ENCODE results near the gene PROC. TPM values are rescaled to one million over a fixed set of nuclear protein-coding genes. Genes with fewer than 3 reads are reported as not detected.
A peak's percentile ranks its signal among the peaks of the same experiment; 100 is the strongest.

Gene PROC
- total RNA-seq, 2 experiments from 2014 or later, result 0.41 to 0.59 TPM

DNA sequence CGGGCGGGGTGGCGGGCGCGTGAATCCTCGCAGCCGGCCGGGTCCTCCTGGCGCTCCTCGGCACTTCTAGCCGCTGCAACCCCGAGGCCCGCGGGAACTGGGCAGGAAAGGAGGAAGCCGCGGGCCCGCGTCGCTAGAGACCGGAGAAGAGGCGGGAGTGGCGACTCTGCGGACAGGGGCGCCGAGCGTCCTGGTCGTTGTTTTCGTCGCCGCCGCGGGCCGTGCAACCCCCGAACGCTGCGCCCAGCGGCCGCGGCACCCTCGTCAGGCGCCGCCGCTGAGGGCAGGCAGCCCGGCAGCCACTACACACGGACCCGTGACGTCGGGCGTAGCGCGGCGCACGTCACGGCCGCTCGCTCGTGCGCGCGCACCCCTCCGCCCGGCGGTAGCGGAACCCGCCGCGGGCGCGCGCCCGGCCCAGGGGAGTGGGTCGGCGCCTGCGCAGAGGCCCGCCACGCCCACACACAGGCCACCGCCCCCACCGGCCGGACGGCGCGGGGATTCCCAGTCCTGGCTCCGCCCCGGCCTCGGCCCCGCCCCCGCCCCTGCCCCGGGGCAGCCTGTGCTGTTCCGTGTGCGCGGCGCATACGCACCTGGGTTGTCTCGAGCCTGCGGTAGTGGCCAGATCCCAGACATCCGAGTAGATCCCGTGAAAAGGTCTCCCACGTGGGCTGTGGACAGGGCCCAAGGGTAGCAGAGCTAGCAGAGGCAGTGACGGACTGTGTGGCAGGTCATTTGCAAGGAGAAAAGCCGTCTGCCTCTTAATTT is 30.4 kb upstream of the PROC start, which contains the start of gene MAP3K2:
MAP3K2 (minus strand) TSS at position 321 of the 768 bp plus-strand sequence. CDS start 44,846 bp downstream, outside the sequence.
- Histone ChIP-seq H2AFZ (ENCODE audit: low read length) (peak within 1 kb of the TSS; percentile 59; the same call in 1 of the 2 replicates), H3K79me2 (ENCODE audit: insufficient read depth, low read depth, low read length) (peaks cover 58% of the 10 kb centered on the region), H4K20me1 (ENCODE audit: insufficient read depth, low read length) (peaks cover 20% of the 10 kb centered on the region), H3K9me2 (ENCODE audit: insufficient read depth, low read length) (no peaks in the 10 kb centered on the region), H3K27ac (ENCODE audit: low read depth, low read length, poor library complexity, severe bottlenecking) (peak within 1 kb of the TSS; percentile 98), H3K4me3 (ENCODE audit: low read depth, low read length, poor library complexity, severe bottlenecking) (peak within 1 kb of the TSS; percentile 95), H3K4me2 (ENCODE audit: low read length) (peak within 1 kb of the TSS; percentile 100), H3K36me3 (ENCODE audit: insufficient read depth, low read length) (peaks cover 32% of the 10 kb centered on the region), H3K4me1 (ENCODE audit: insufficient read depth, low read length, poor library complexity, severe bottlenecking) (peaks cover 68% of the 10 kb centered on the region), H3K9me3 (ENCODE audit: low read length) (no peaks in the 10 kb centered on the region; the same call in 1 of the 2 replicates)
- ChIA-PET POLR2A (interaction anchor here (0.7 to 3.0 kb wide), 4 partner anchors 10 to 138 kb away, joined by 3 to 13 read pairs (median 8); partner anchors contain the start of gene IWS1), CTCF (ENCODE audit: unreplicated experiment) (no interaction called here)
- intact Hi-C loops (cut with micrococcal nuclease; ENCODE audit: unreplicated experiment), result loop anchor here (2.0 to 10.0 kb wide), 8 partner anchors 21 to 731 kb away; partner anchors contain the start of genes GYPC and IWS1
- TF ChIP-seq EZH2phosphoT487 (IDR thresholded peaks at IDR 0.05; ENCODE audit: borderline replicate concordance, low read depth, low read length), result no peak
- TF ChIP-seq, protein P1, sequence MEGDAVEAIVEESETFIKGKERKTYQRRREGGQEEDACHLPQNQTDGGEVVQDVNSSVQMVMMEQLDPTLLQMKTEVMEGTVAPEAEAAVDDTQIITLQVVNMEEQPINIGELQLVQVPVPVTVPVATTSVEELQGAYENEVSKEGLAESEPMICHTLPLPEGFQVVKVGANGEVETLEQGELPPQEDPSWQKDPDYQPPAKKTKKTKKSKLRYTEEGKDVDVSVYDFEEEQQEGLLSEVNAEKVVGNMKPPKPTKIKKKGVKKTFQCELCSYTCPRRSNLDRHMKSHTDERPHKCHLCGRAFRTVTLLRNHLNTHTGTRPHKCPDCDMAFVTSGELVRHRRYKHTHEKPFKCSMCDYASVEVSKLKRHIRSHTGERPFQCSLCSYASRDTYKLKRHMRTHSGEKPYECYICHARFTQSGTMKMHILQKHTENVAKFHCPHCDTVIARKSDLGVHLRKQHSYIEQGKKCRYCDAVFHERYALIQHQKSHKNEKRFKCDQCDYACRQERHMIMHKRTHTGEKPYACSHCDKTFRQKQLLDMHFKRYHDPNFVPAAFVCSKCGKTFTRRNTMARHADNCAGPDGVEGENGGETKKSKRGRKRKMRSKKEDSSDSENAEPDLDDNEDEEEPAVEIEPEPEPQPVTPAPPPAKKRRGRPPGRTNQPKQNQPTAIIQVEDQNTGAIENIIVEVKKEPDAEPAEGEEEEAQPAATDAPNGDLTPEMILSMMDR (conservative IDR thresholded peaks at IDR 0.05; ENCODE audit: low read length), result no peak
- DNase-seq (ENCODE audit: low spot score), result peak; percentile 96
- BruUV-seq (replicated peaks), result no TSS peak

DNA sequence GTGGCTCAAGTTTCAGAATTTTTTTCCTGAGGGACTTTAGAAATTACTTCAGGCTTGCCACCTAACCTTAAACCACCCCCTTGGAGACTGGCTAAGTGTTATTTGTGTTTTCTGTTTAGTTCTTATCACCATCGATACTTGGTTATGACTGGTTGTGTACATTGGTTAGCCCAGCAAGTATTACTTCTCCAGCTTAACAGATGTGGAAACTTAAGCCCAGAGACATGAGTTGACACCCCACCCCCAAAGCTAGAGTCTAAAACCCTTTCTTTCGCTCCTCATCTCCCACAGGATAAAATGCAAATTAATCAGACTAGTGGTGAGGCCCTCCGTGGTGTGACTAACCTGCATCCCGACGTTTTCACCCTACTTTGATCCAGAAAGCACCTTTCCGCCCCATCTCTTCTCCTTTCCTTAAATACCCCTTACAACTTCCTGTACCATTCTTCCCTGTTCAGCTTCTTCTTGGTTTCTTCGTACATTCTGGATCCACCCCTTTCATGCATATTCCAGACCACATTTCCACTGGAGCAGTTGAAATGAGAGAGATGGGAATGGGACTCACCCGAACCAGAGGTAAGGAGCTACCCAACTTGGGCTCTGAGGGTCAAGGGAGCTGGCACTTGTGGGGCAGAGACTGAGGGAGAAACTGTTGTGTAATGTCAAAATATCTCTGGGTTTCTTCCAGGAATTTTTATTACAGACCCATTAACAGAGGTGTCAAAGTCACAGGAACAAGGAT is 29.6 kb upstream of the PROC start:
- Histone ChIP-seq H2AFZ (ENCODE audit: low read length) (peak overlapping the region; percentile 33; the same call in 1 of the 2 replicates), H3K4me3 (ENCODE audit: low read depth, low read length, poor library complexity, severe bottlenecking) (peak overlapping the region; percentile 95), H3K9me2 (ENCODE audit: insufficient read depth, low read length) (no peaks in the 10 kb centered on the region), H3K79me2 (ENCODE audit: insufficient read depth, low read depth, low read length) (peaks cover 51% of the 10 kb centered on the region), H3K4me1 (ENCODE audit: insufficient read depth, low read length, poor library complexity, severe bottlenecking) (peaks cover 72% of the 10 kb centered on the region), H4K20me1 (ENCODE audit: insufficient read depth, low read length) (peaks cover 13% of the 10 kb centered on the region), H3K27ac (ENCODE audit: low read depth, low read length, poor library complexity, severe bottlenecking) (peak overlapping the region; percentile 98), H3K36me3 (ENCODE audit: insufficient read depth, low read length) (peaks cover 33% of the 10 kb centered on the region), H3K4me2 (ENCODE audit: low read length) (peak overlapping the region; percentile 100), H3K9me3 (ENCODE audit: low read length) (no peaks in the 10 kb centered on the region; the same call in 1 of the 2 replicates)
- peak; percentile 46 for DNase-seq (ENCODE audit: low spot score)
- intact Hi-C loops (cut with micrococcal nuclease; ENCODE audit: unreplicated experiment), result loop anchor here (2.0 to 10.0 kb wide), 5 partner anchors 28 to 731 kb away; partner anchors contain the start of genes GYPC and IWS1
- ChIA-PET CTCF (ENCODE audit: unreplicated experiment) (interaction anchor here (1.4 kb wide), 1 partner anchor 27 kb away, joined by 5 read pairs; no protein-coding TSS in a partner anchor), POLR2A (interaction anchor here (0.5 to 3.1 kb wide), 11 partner anchors 10 to 138 kb away, joined by 3 to 13 read pairs (median 5); partner anchors contain the start of gene IWS1)
- TSS peak; percentile 84 for BruUV-seq (replicated peaks)
- TF ChIP-seq, protein P1 (conservative IDR thresholded peaks at IDR 0.05; ENCODE audit: low read length), result no peak
- TF ChIP-seq EZH2phosphoT487 (IDR thresholded peaks at IDR 0.05; ENCODE audit: borderline replicate concordance, low read depth, low read length), result no peak
